ENCODE measurements around the gene GFOD2.

- TF ChIP-seq CTCF (IDR thresholded peaks at IDR 0.05) (no peak), POLR2A (IDR thresholded peaks at IDR 0.05) (peak in 1 of 2 donors; percentile 23)
These were observed 52.3 kb downstream of the GFOD2 start, which contains the start of the genes C16orf86 and ENKD1 for GRCh38 chr16:67666559-67667452.

All from heart left ventricle (tissue), 13 donors.